Activated naive CD8-positive, alpha-beta T cell treated with anti-CD3 and anti-CD28 coated beads, Interleukin-2, amount 50 U/mL, for 16 hours (primary cell): Measurements from ENCODE around the gene SLC2A9.

Source experiments
- DNase-seq: peaks from one replicate; pipeline ENCODE4 v3.0.0-alpha.2; 2020; ENCODE audit warnings: low read depth, low spot score

SLC2A9 gene

GRCh38 chr4:9893329-9894108, 127.8 kb downstream of the SLC2A9 start:
- no peak for DNase-seq

GRCh38 chr4:9891740-9892139, 129.6 kb downstream of the SLC2A9 start:
- no peak for DNase-seq

GRCh38 chr4:9891056-9891455, 130.2 kb downstream of the SLC2A9 start:
- DNase-seq = no peak

GRCh38 chr4:9889306-9889705, 132.0 kb downstream of the SLC2A9 start:
- no peak for DNase-seq

GRCh38 chr4:9885958-9886357, 135.3 kb downstream of the SLC2A9 start:
- DNase-seq = no peak

GRCh38 chr4:9880406-9881197, 140.7 kb downstream of the SLC2A9 start:
- DNase-seq = no peak

- DNase-seq = no peak
These were observed 144.2 kb downstream of the SLC2A9 start for GRCh38 chr4:9877123-9877522.

- DNase-seq = no peak
These were observed 145.8 kb downstream of the SLC2A9 start for GRCh38 chr4:9875516-9875915.

GRCh38 chr4:9874385-9874784, 146.9 kb downstream of the SLC2A9 start:
- DNase-seq = no peak

- DNase-seq = no peak
These were observed 151.0 kb downstream of the SLC2A9 start for GRCh38 chr4:9870165-9870790.

- DNase-seq = no peak
These were observed 153.4 kb downstream of the SLC2A9 start for GRCh38 chr4:9867751-9868425.

- no peak for DNase-seq
These were observed 154.4 kb downstream of the SLC2A9 start for GRCh38 chr4:9866931-9867330.

- DNase-seq = no peak
These were observed 159.7 kb downstream of the SLC2A9 start for GRCh38 chr4:9861561-9861960.

- DNase-seq = no peak
These were observed 161.5 kb downstream of the SLC2A9 start for GRCh38 chr4:9859810-9860209.

GRCh38 chr4:9849538-9849920, 171.8 kb downstream of the SLC2A9 start:
- no peak for DNase-seq

GRCh38 chr4:9847968-9848748, 173.1 kb downstream of the SLC2A9 start:
- no peak for DNase-seq

- DNase-seq = no peak
These were observed 175.4 kb downstream of the SLC2A9 start for GRCh38 chr4:9845791-9846493.

GRCh38 chr4:9841072-9841471, 180.2 kb downstream of the SLC2A9 start:
- DNase-seq = no peak

GRCh38 chr4:9835430-9835829, 185.9 kb downstream of the SLC2A9 start:
- no peak for DNase-seq

GRCh38 chr4:9833421-9833820, 187.9 kb downstream of the SLC2A9 start:
- DNase-seq = no peak

- no peak for DNase-seq
These were observed 188.7 kb downstream of the SLC2A9 start for GRCh38 chr4:9832640-9833039.
